HG02852 (cell line): ENCODE data around the gene DLGAP4.

ENCODE experiments used
- ATAC-seq: cut with Tn5 transposase; IDR thresholded peaks from one replicate; pipeline ENCODE4 v1.9.1; 2021; ENCODE audit warnings: mild to moderate bottlenecking, moderate library complexity; ENCODE audit not compliant: unreplicated experiment

DLGAP4 gene

GRCh38 chr20:36525620-36526365 is 219.7 kb downstream of the DLGAP4 start:
- ATAC-seq = no peak

- no peak for ATAC-seq
These were observed 220.4 kb downstream of the DLGAP4 start for GRCh38 chr20:36526521-36527011.

- no peak for ATAC-seq
These were observed 221.4 kb downstream of the DLGAP4 start for GRCh38 chr20:36527331-36528125.

GRCh38 chr20:36528176-36528874 is 222.2 kb downstream of the DLGAP4 start:
- no peak for ATAC-seq

- ATAC-seq = no peak
These were observed 222.8 kb downstream of the DLGAP4 start for GRCh38 chr20:36528875-36529417.

- no peak for ATAC-seq
These were observed 226.2 kb downstream of the DLGAP4 start for GRCh38 chr20:36532388-36532787.

GRCh38 chr20:36532822-36533221 is 226.7 kb downstream of the DLGAP4 start:
- no peak for ATAC-seq

GRCh38 chr20:36538026-36538722 is 232.0 kb downstream of the DLGAP4 start:
- ATAC-seq = no peak

- no peak for ATAC-seq
These were observed 234.5 kb downstream of the DLGAP4 start for GRCh38 chr20:36540551-36541211.

GRCh38 chr20:36541227-36541767 is 235.2 kb downstream of the DLGAP4 start, which contains the start of gene MYL9:
TSS of gene MYL9 (plus strand) at chr20:36541519. CDS start at chr20:36544885, 3,366 bp downstream.
- ATAC-seq = no peak

GRCh38 chr20:36541768-36542488 is 235.8 kb downstream of the DLGAP4 start:
- no peak for ATAC-seq

- ATAC-seq = no peak
These were observed 236.5 kb downstream of the DLGAP4 start for GRCh38 chr20:36542516-36543183.

- no peak for ATAC-seq
These were observed 237.3 kb downstream of the DLGAP4 start for GRCh38 chr20:36543184-36544133.

- ATAC-seq = no peak
These were observed 238.2 kb downstream of the DLGAP4 start for GRCh38 chr20:36544134-36545018.

- no peak for ATAC-seq
These were observed 240.1 kb downstream of the DLGAP4 start for GRCh38 chr20:36546111-36546736.
